IMR-90 (cell line): ENCODE data around the gene TTC38. TPM values are rescaled to one million over a fixed set of nuclear protein-coding genes. Genes with fewer than 3 reads are reported as not detected.

Experiments
- ATAC-seq: fragments of 200-7000 bp; cut with Tn5 transposase; 2 replicates; pipeline ENCODE4 v1.9.1; 2020; ENCODE audit warnings: low read depth, mild to moderate bottlenecking, moderate library complexity
- BruUV-seq: library from RNA; stranded (reverse); fragments of 400-500 nt; replicated peaks from 2 replicates; lab custom pipeline; 2021; lab: Mats Ljungman, UMichigan
- CTCF ChIA-PET: fragments of 300-600 bp; formaldehyde crosslinking; extraction: SDS; loops from one replicate; lab custom pipeline; 2021; ENCODE audit warnings: antibody characterized with exemption; lab: Yijun Ruan, JAX
- POLR2A ChIA-PET: fragments of 300-600 bp; sonication (Branson Sonifier 250); formaldehyde crosslinking; loops from one replicate; lab custom pipeline; 2022; ENCODE audit warnings: antibody characterized with exemption; ENCODE audit not compliant: unreplicated experiment; lab: Charles Lee
- DNase-seq: peaks from one replicate; pipeline ENCODE4 v3.0.0; 2013
- H2AFZ ChIP-seq: replicated peaks from 2 replicates; pipeline ENCODE3; 2013; ENCODE audit warnings: low read length, mild to moderate bottlenecking; ENCODE audit not compliant: poor library complexity
- H2AK5ac ChIP-seq: 2 replicates; pipeline ENCODE4 v1.6.1; 2013; ENCODE audit warnings: low read depth, low read length, inconsistent platforms
- H2AK9ac ChIP-seq: replicated peaks from 2 replicates; pipeline ENCODE3; 2013; ENCODE audit warnings: mild to moderate bottlenecking, low read depth, low read length, moderate library complexity; ENCODE audit not compliant: poor library complexity
- H2BK120ac ChIP-seq: 2 replicates; pipeline ENCODE4 v1.6.1; 2013; ENCODE audit warnings: low read depth, low read length, inconsistent platforms
- H2BK15ac ChIP-seq: 3 replicates; pipeline ENCODE4 v1.6.1; 2013; ENCODE audit warnings: low read depth, low read length, inconsistent platforms
- H2BK20ac ChIP-seq: 2 replicates; pipeline ENCODE4 v1.6.1; 2013; ENCODE audit warnings: low read depth, mild to moderate bottlenecking, inconsistent platforms, low read length, moderate library complexity
- H2BK5ac ChIP-seq: 2 replicates; pipeline ENCODE4 v1.6.1; 2013; ENCODE audit warnings: mild to moderate bottlenecking, low read depth, low read length, inconsistent platforms; ENCODE audit not compliant: poor library complexity, severe bottlenecking
- H3K14ac ChIP-seq: replicated peaks from 2 replicates; pipeline ENCODE4 v1.6.1; 2013; ENCODE audit warnings: low read depth, low read length, inconsistent platforms
- H3K18ac ChIP-seq: 2 replicates; pipeline ENCODE4 v1.6.1; 2013; ENCODE audit warnings: low read depth, low read length, control low read depth
- H3K23ac ChIP-seq: 2 replicates; pipeline ENCODE4 v1.6.1; 2013; ENCODE audit warnings: low read depth, low read length, inconsistent platforms
- H3K27ac ChIP-seq: 2 replicates; pipeline ENCODE4 v1.5.1; 2013; ENCODE audit warnings: mild to moderate bottlenecking, control low read depth, low read length; ENCODE audit not compliant: insufficient read depth
- H3K27me3 ChIP-seq: 2 replicates; pipeline ENCODE4 v1.6.1; 2013; ENCODE audit warnings: low read length; ENCODE audit not compliant: control insufficient read depth, insufficient read depth
- H3K36me3 ChIP-seq: 2 replicates; pipeline ENCODE4 v1.6.1; 2013; ENCODE audit warnings: low read length, mixed read lengths; ENCODE audit not compliant: control insufficient read depth, insufficient read depth
- H3K4ac ChIP-seq: 2 replicates; pipeline ENCODE4 v1.6.1; 2013; ENCODE audit warnings: low read depth, low read length, inconsistent platforms
- H3K4me1 ChIP-seq: 2 replicates; pipeline ENCODE4 v1.6.1; 2013; ENCODE audit warnings: low read length, mixed read lengths; ENCODE audit not compliant: control insufficient read depth, insufficient read depth
- H3K4me2 ChIP-seq: 2 replicates; pipeline ENCODE4 v1.6.1; 2013; ENCODE audit warnings: low read depth, mild to moderate bottlenecking, control low read depth, low read length, moderate library complexity
- H3K4me3 ChIP-seq: 2 replicates; pipeline ENCODE4 v1.5.1; 2013; ENCODE audit warnings: low read depth, mild to moderate bottlenecking, control low read depth, low read length, moderate library complexity; ENCODE audit not compliant: insufficient read depth
- H3K56ac ChIP-seq: 2 replicates; pipeline ENCODE4 v1.6.1; 2013; ENCODE audit warnings: low read length, inconsistent platforms; ENCODE audit not compliant: insufficient read depth; ENCODE audit errors: extremely low read depth
- H3K79me1 ChIP-seq, 2 experiments: 2 replicates each; pipeline ENCODE4 v1.6.1; 2013; ENCODE audit warnings: low read length in 2 of 2, inconsistent platforms in 1 of 2, low read depth in 1 of 2
- H3K9ac ChIP-seq: 2 replicates; pipeline ENCODE4 v1.6.1; 2013; ENCODE audit warnings: low read depth, low read length, control low read depth
- H3K9me1 ChIP-seq: 2 replicates; pipeline ENCODE4 v1.6.1; 2013; ENCODE audit warnings: low read length, inconsistent platforms; ENCODE audit not compliant: insufficient read depth
- H3K9me3 ChIP-seq: 2 replicates; pipeline ENCODE4 v1.6.1; 2013; ENCODE audit warnings: low read length; ENCODE audit not compliant: control insufficient read depth, insufficient read depth
- H4K20me1 ChIP-seq: 2 replicates; pipeline ENCODE4 v1.6.1; 2013; ENCODE audit warnings: low read length, inconsistent platforms; ENCODE audit not compliant: insufficient read depth
- H4K5ac ChIP-seq: 2 replicates; pipeline ENCODE4 v1.6.1; 2013; ENCODE audit warnings: mild to moderate bottlenecking, low read depth, low read length, control low read depth
- H4K8ac ChIP-seq, 2 experiments: 2 replicates each; pipeline ENCODE4 v1.6.1; 2013; ENCODE audit warnings: low read depth in 2 of 2, low read length in 2 of 2, control low read depth in 1 of 2, inconsistent platforms in 1 of 2
- H4K91ac ChIP-seq: 2 replicates; pipeline ENCODE4 v1.6.1; 2013; ENCODE audit warnings: low read depth, low read length, inconsistent platforms; ENCODE audit not compliant: insufficient read depth
- BHLHE40 ChIP-seq: fragments of 150-350 bp; IDR thresholded peaks from 2 replicates; pipeline ENCODE4 v1.6.1; 2016; ENCODE audit warnings: mild to moderate bottlenecking, low read depth, low read length
- CEBPB ChIP-seq: IDR thresholded peaks from 2 replicates; pipeline ENCODE4 v1.6.1; 2012; ENCODE audit warnings: low read depth, low read length, improper control_type of control experiment
- CHD1 ChIP-seq: IDR thresholded peaks from 2 replicates; pipeline ENCODE4 v1.6.1; 2012; ENCODE audit warnings: low read depth, low read length, improper control_type of control experiment
- CTCF ChIP-seq: conservative IDR thresholded peaks from 2 replicates; pipeline ENCODE4 v1.5.1; 2012; ENCODE audit warnings: mild to moderate bottlenecking, low read depth, low read length, improper control_type of control experiment
- ELK1 ChIP-seq: fragments of 150-350 bp; IDR thresholded peaks from 2 replicates; pipeline ENCODE4 v1.6.1; 2016; ENCODE audit warnings: low read depth, mild to moderate bottlenecking, low read length, moderate library complexity, borderline replicate concordance
- FOS ChIP-seq: fragments of 150-350 bp; IDR thresholded peaks from 2 replicates; pipeline ENCODE4 v1.6.1; 2016; ENCODE audit warnings: low read depth, low read length
- MAFK ChIP-seq: IDR thresholded peaks from 2 replicates; pipeline ENCODE4 v1.6.1; 2012; ENCODE audit warnings: low read depth, low read length, improper control_type of control experiment
- MAZ ChIP-seq: IDR thresholded peaks from 2 replicates; pipeline ENCODE4 v1.6.1; 2012; ENCODE audit warnings: low read depth, mild to moderate bottlenecking, low read length, improper control_type of control experiment, moderate library complexity, borderline replicate concordance
- NFE2L2 ChIP-seq: fragments of 150-350 bp; IDR thresholded peaks from 2 replicates; pipeline ENCODE4 v1.6.1; 2016; ENCODE audit warnings: low read depth, mild to moderate bottlenecking, low read length
- POLR2A ChIP-seq: IDR thresholded peaks from 2 replicates; pipeline ENCODE4 v1.6.1; 2012; ENCODE audit warnings: mild to moderate bottlenecking, low read depth, low read length
- RCOR1 ChIP-seq: IDR thresholded peaks from 2 replicates; pipeline ENCODE4 v1.6.1; 2012; ENCODE audit warnings: mild to moderate bottlenecking, low read length, improper control_type of control experiment; ENCODE audit not compliant: insufficient replicate concordance
- RFX5 ChIP-seq: IDR thresholded peaks from 2 replicates; pipeline ENCODE4 v1.8.0; 2012; ENCODE audit warnings: low read depth, mild to moderate bottlenecking, low read length, moderate library complexity
- SMC3 ChIP-seq: fragments of 150-350 bp; IDR thresholded peaks from 2 replicates; pipeline ENCODE4 v1.6.1; 2016; ENCODE audit warnings: low read depth, mild to moderate bottlenecking, antibody characterized with exemption, low read length, moderate library complexity
- USF2 ChIP-seq: fragments of 150-350 bp; IDR thresholded peaks from 2 replicates; pipeline ENCODE4 v1.6.1; 2017; ENCODE audit warnings: mild to moderate bottlenecking, antibody characterized with exemption, low read length, low read depth
- WGBS, 2 experiments: methylation state at CpG; one replicate each; pipeline versions ENCODE4 v1.1.5 to v1.1.7; 2013; ENCODE audit warnings: missing lambda C conversion rate in 2 of 2; ENCODE audit not compliant: insufficient read length in 1 of 2; ENCODE audit errors: extremely low coverage in 2 of 2; 5-methylcytosine and 5-hydroxymethylcytosine counted together
- dilution Hi-C: fragments of 300-500 bp; cut with HindIII; formaldehyde crosslinking; loops from one replicate; pipeline ENCODE4 v1.14.3; 2018; ENCODE audit warnings: low sequenced_read_pairs; ENCODE audit not compliant: unreplicated experiment
- in situ Hi-C: fragments of 300-500 bp; cut with MboI; formaldehyde crosslinking; loops from 3 replicates; pipeline ENCODE4 v1.14.3; 2019; ENCODE audit warnings: low sequenced_read_pairs, inconsistent platforms, mixed read lengths
- intact Hi-C: fragments of 100-400 bp; cut with micrococcal nuclease; formaldehyde crosslinking; loops from 2 replicates; pipeline ENCODE4 v1.10.0; 2022
- polyA plus RNA-seq, 3 experiments: library from polyadenylated mRNA; depleted of rRNA; stranded (reverse); fragments of >200 nt; gene quantifications; 2 replicates each; pipeline ENCODE4 v1.2.3, GENCODE V29; 2012; ENCODE audit warnings: low replicate concordance in 1 of 3
- total RNA-seq: library from RNA; depleted of rRNA; stranded (reverse); fragments of >200 nt; gene quantifications from 2 replicates; pipeline ENCODE4 v1.2.3, GENCODE V29; 2012

TTC38 gene
- total and polyA plus RNA-seq, 2 of the 4 experiments (the other 2 are of a cell fraction) = 43.6 to 52.3 TPM

GRCh38 chr22:46260038-46260437, 7.8 kb upstream of the TTC38 start:
- no peak overlapping the region for H2AK5ac ChIP-seq
- H3K56ac ChIP-seq = no peak overlapping the region
- ChIA-PET CTCF (no interaction called here), POLR2A (no interaction called here)
- H2AFZ ChIP-seq = no peak overlapping the region
- no peak overlapping the region for H3K27ac ChIP-seq
- dilution Hi-C loops = no loop called here
- H4K5ac ChIP-seq = no peak overlapping the region
- no peak overlapping the region for H2AK9ac ChIP-seq
- H2BK20ac ChIP-seq = no peak overlapping the region
- H4K8ac ChIP-seq = no peak overlapping the region
- no peak for DNase-seq
- no peaks in the 10 kb centered on the region for H3K79me1 ChIP-seq
- H3K14ac ChIP-seq = no peak overlapping the region
- no peak overlapping the region for H3K4ac ChIP-seq
- no peaks in the 10 kb centered on the region for H4K20me1 ChIP-seq
- H3K4me3 ChIP-seq = no peak overlapping the region
- H2BK15ac ChIP-seq = no peak overlapping the region
- H3K27me3 ChIP-seq = peaks cover 32% of the 10 kb centered on the region
- H3K9ac ChIP-seq = no peak overlapping the region
- no peak overlapping the region for H2BK5ac ChIP-seq
- H4K91ac ChIP-seq = no peak overlapping the region
- H3K36me3 ChIP-seq = no peaks in the 10 kb centered on the region
- 73% methylated on average over 3 of the region's 6 CpGs; no CpG with 5 or more reads in 1 of the 2 experiments for WGBS, 2 experiments
- H3K23ac ChIP-seq = no peak overlapping the region
- H2BK120ac ChIP-seq = no peak overlapping the region
- H3K4me2 ChIP-seq = no peak overlapping the region
- no peak overlapping the region for H3K18ac ChIP-seq
- no TSS peak for BruUV-seq
- peaks cover 2% of the 10 kb centered on the region; the same call in 1 of the 2 replicates for H3K4me1 ChIP-seq
- intact Hi-C loops = no loop called here
- TF ChIP-seq ELK1 (no peak), RFX5 (no peak), POLR2A (no peak), SMC3 (no peak), BHLHE40 (no peak), CHD1 (no peak), CTCF (no peak), USF2 (no peak), CEBPB (no peak), RCOR1 (no peak), MAFK (no peak), FOS (no peak), NFE2L2 (no peak), MAZ (no peak)
- peaks cover 4% of the 10 kb centered on the region; the same call in 1 of the 2 replicates for H3K9me1 ChIP-seq
- ATAC-seq = no peak
- H3K9me3 ChIP-seq = peaks cover 23% of the 10 kb centered on the region
- in situ Hi-C loops = no loop called here
